Endodermal cell (in vitro differentiated cells): ENCODE results near the gene HCRTR1. TPM values are rescaled to one million over a fixed set of nuclear protein-coding genes. Genes with fewer than 3 reads are reported as not detected.
A peak's percentile ranks its signal among the peaks of the same experiment; 100 is the strongest.

Experiments
- DNase-seq: peaks from one replicate; pipeline ENCODE4 v3.0.0-alpha.2; 2017
- H3K27ac ChIP-seq: 2 replicates; pipeline ENCODE4 v1.5.1; 2013; ENCODE audit warnings: mild to moderate bottlenecking, low read depth, low read length, moderate library complexity
- H3K27me3 ChIP-seq: 2 replicates; pipeline ENCODE4 v1.6.1; 2013; ENCODE audit warnings: mild to moderate bottlenecking, low read length, moderate library complexity; ENCODE audit not compliant: insufficient read depth, control insufficient read depth, poor library complexity, severe bottlenecking
- H3K36me3 ChIP-seq: 2 replicates; pipeline ENCODE4 v1.7.0; 2013; ENCODE audit warnings: mild to moderate bottlenecking, low read length, moderate library complexity; ENCODE audit not compliant: control insufficient read depth, insufficient read depth
- H3K4me1 ChIP-seq: one replicate; pipeline ENCODE4 v1.7.0; 2013; ENCODE audit warnings: low read length; ENCODE audit not compliant: control insufficient read depth, insufficient read depth
- H3K4me3 ChIP-seq: 2 replicates; pipeline ENCODE4 v1.5.1; 2013; ENCODE audit warnings: mild to moderate bottlenecking, low read length, moderate library complexity
- H3K9ac ChIP-seq: 2 replicates; pipeline ENCODE4 v1.6.1; 2013; ENCODE audit warnings: mild to moderate bottlenecking, low read length, moderate library complexity; ENCODE audit not compliant: poor library complexity, severe bottlenecking; ENCODE audit errors: extremely low read depth
- H3K9me3 ChIP-seq: 2 replicates; pipeline ENCODE4 v1.6.1; 2013; ENCODE audit warnings: mild to moderate bottlenecking, low read length, moderate library complexity; ENCODE audit not compliant: control insufficient read depth
- H3K27ac Mint-ChIP-seq: 2 replicates; pipeline ENCODE4 v1.8.0; 2020; ENCODE audit warnings: mixed read lengths
- H3K27me3 Mint-ChIP-seq: 2 replicates; pipeline ENCODE4 v1.8.0; 2021; ENCODE audit warnings: mild to moderate bottlenecking, mixed read lengths; ENCODE audit not compliant: insufficient read depth
- H3K36me3 Mint-ChIP-seq: 2 replicates; pipeline ENCODE4 v1.8.0; 2020; ENCODE audit warnings: low read depth, mixed read lengths
- H3K4me1 Mint-ChIP-seq: 2 replicates; pipeline ENCODE4 v1.8.0; 2020; ENCODE audit warnings: mixed read lengths
- H3K4me3 Mint-ChIP-seq: 2 replicates; pipeline ENCODE4 v1.8.0; 2020; ENCODE audit warnings: mild to moderate bottlenecking, moderate library complexity, mixed read lengths
- H3K9me3 Mint-ChIP-seq: 2 replicates; pipeline ENCODE4 v1.8.0; 2020; ENCODE audit warnings: mild to moderate bottlenecking, mixed read lengths
- WGBS, 2 experiments: methylation state at CpG; one replicate each; pipeline versions ENCODE4 v1.1.5 to v1.1.7; 2013; ENCODE audit warnings: missing lambda C conversion rate in 2 of 2, mixed read lengths in 1 of 2; ENCODE audit not compliant: insufficient coverage in 1 of 2, insufficient read length in 1 of 2; 5-methylcytosine and 5-hydroxymethylcytosine counted together
- total RNA-seq, 2 donors: library from RNA; stranded (reverse); fragmentation: NEBNext Ultra II Directional in 1 of 2; extraction: Animal tissue kit (Norgen Biotek cat#: 25700) in 1 of 2; gene quantifications; 2 replicates in 1 of 2; 3 replicates in 1 of 2; pipeline ENCODE4 v1.2.1, GENCODE V29; 2021
- TF ChIP-seq, protein P1 (sequence below): fragments of 200-600 bp; sonication (generic); conservative IDR thresholded peaks from 2 replicates; pipeline ENCODE4 v1.5.0; 2021; ENCODE audit warnings: antibody characterized with exemption, mild to moderate bottlenecking

The HCRTR1 gene
- total RNA-seq, 2 donors from 2014 or later = not detected

GRCh38 chr1:31574749-31575368 lies 42.6 kb upstream of the HCRTR1 start:
- TF ChIP-seq, protein P1, sequence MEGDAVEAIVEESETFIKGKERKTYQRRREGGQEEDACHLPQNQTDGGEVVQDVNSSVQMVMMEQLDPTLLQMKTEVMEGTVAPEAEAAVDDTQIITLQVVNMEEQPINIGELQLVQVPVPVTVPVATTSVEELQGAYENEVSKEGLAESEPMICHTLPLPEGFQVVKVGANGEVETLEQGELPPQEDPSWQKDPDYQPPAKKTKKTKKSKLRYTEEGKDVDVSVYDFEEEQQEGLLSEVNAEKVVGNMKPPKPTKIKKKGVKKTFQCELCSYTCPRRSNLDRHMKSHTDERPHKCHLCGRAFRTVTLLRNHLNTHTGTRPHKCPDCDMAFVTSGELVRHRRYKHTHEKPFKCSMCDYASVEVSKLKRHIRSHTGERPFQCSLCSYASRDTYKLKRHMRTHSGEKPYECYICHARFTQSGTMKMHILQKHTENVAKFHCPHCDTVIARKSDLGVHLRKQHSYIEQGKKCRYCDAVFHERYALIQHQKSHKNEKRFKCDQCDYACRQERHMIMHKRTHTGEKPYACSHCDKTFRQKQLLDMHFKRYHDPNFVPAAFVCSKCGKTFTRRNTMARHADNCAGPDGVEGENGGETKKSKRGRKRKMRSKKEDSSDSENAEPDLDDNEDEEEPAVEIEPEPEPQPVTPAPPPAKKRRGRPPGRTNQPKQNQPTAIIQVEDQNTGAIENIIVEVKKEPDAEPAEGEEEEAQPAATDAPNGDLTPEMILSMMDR = no peak
- Mint-ChIP-seq H3K4me1 (peaks cover 32% of the 10 kb centered on the region), H3K36me3 (no peaks in the 10 kb centered on the region), H3K27me3 (peaks cover 6% of the 10 kb centered on the region), H3K27ac (no peak overlapping the region), H3K4me3 (no peak overlapping the region), H3K9me3 (no peaks in the 10 kb centered on the region)
- H3K4me1 ChIP-seq = peaks cover 16% of the 10 kb centered on the region
- H3K4me3 ChIP-seq = no peak overlapping the region
- H3K9me3 ChIP-seq = no peaks in the 10 kb centered on the region
- 79 to 83% methylated on average over 5 to 10 of the region's 10 CpGs for WGBS, 2 experiments
- H3K9ac ChIP-seq = no peak overlapping the region
- DNase-seq = no peak
- no peaks in the 10 kb centered on the region for H3K27me3 ChIP-seq
- no peak overlapping the region for H3K27ac ChIP-seq
- H3K36me3 ChIP-seq = no peaks in the 10 kb centered on the region

- Histone ChIP-seq H3K27me3 (no peaks in the 10 kb centered on the region), H3K36me3 (no peaks in the 10 kb centered on the region), H3K4me1 (peaks cover 10% of the 10 kb centered on the region), H3K27ac (no peak overlapping the region), H3K4me3 (no peak overlapping the region), H3K9ac (no peak overlapping the region), H3K9me3 (no peaks in the 10 kb centered on the region)
- Mint-ChIP-seq H3K4me3 (peak overlapping the region; percentile 45), H3K27me3 (peaks cover 6% of the 10 kb centered on the region), H3K36me3 (no peaks in the 10 kb centered on the region), H3K9me3 (no peaks in the 10 kb centered on the region), H3K27ac (no peak overlapping the region), H3K4me1 (peaks cover 27% of the 10 kb centered on the region)
- TF ChIP-seq, protein P1 = no peak
- WGBS, 2 experiments = 80 to 93% methylated on average over 2 to 11 of the region's 11 CpGs
- peak; percentile 72 for DNase-seq
Measured at GRCh38 chr1:31575369-31576140, 41.9 kb upstream of the HCRTR1 start.

- H3K36me3 ChIP-seq = no peaks in the 10 kb centered on the region
- H3K27ac Mint-ChIP-seq = no peak within 1 kb of the TSS
- H3K9me3 ChIP-seq = no peaks in the 10 kb centered on the region
- peaks cover 6% of the 10 kb centered on the region for H3K27me3 Mint-ChIP-seq
- TF ChIP-seq, protein P1 = no peak
- no peaks in the 10 kb centered on the region for H3K27me3 ChIP-seq
- H3K27ac ChIP-seq = no peak within 1 kb of the TSS
- peaks cover 20% of the 10 kb centered on the region for H3K4me1 Mint-ChIP-seq
- H3K4me3 Mint-ChIP-seq = peak within 1 kb of the TSS; percentile 45
- H3K9ac ChIP-seq = no peak within 1 kb of the TSS
- H3K4me3 ChIP-seq = no peak within 1 kb of the TSS
- WGBS, 2 experiments = 25 to 39% methylated on average over 4 to 25 of the region's 25 CpGs
- peak; percentile 92 for DNase-seq
- H3K9me3 Mint-ChIP-seq = no peaks in the 10 kb centered on the region
- peaks cover 3% of the 10 kb centered on the region for H3K4me1 ChIP-seq
- H3K36me3 Mint-ChIP-seq = no peaks in the 10 kb centered on the region
Measured at GRCh38 chr1:31576201-31576669, 41.3 kb upstream of the HCRTR1 start, which contains the start of gene TINAGL1. Gene TINAGL1 (plus strand): TSS chr1:31576515. CDS start chr1:31577149, 634 bp downstream.
